Measurements from ENCODE around the gene CXCL16. TPM values are rescaled to one million over a fixed set of nuclear protein-coding genes. Genes with fewer than 3 reads are reported as not detected.

The CXCL16 gene
- total and polyA plus RNA-seq, 10 of the 15 experiments (the other 5 are each of a cell fraction or from before 2014, with no cell fraction given): 0.15 to 2.2 (median 0.65) TPM

- TF ChIP-seq GATAD2B (conservative IDR thresholded peaks at IDR 0.05; ENCODE audit: low read depth): 0 out of 2 replicates have a peak, but pooled peaks have one; percentile 23
- TF ChIP-seq CEBPB (IDR thresholded peaks at IDR 0.05; ENCODE audit: borderline replicate concordance in 1 of 2, low read depth in 2 of 2, low read length in 2 of 2): no peak
- peak; percentile 46; the same call in 1 of the 2 replicates for TF ChIP-seq DPF2 (IDR thresholded peaks at IDR 0.05)
- no peak for TF ChIP-seq TARDBP (IDR thresholded peaks at IDR 0.05; ENCODE audit: borderline replicate concordance)
- no peak for TF ChIP-seq ZBTB11 (CRISPR knock-in tag; IDR thresholded peaks at IDR 0.05)
- no peak for TF ChIP-seq CEBPZ (IDR thresholded peaks at IDR 0.05; ENCODE audit: low read depth, low read length)
- TF ChIP-seq ATF7 (IDR thresholded peaks at IDR 0.05; ENCODE audit: low read depth): no peak
- TF ChIP-seq TAF1 (IDR thresholded peaks at IDR 0.05; ENCODE audit: borderline replicate concordance, low read depth, low read length): no peak
- TF ChIP-seq, protein P1, sequence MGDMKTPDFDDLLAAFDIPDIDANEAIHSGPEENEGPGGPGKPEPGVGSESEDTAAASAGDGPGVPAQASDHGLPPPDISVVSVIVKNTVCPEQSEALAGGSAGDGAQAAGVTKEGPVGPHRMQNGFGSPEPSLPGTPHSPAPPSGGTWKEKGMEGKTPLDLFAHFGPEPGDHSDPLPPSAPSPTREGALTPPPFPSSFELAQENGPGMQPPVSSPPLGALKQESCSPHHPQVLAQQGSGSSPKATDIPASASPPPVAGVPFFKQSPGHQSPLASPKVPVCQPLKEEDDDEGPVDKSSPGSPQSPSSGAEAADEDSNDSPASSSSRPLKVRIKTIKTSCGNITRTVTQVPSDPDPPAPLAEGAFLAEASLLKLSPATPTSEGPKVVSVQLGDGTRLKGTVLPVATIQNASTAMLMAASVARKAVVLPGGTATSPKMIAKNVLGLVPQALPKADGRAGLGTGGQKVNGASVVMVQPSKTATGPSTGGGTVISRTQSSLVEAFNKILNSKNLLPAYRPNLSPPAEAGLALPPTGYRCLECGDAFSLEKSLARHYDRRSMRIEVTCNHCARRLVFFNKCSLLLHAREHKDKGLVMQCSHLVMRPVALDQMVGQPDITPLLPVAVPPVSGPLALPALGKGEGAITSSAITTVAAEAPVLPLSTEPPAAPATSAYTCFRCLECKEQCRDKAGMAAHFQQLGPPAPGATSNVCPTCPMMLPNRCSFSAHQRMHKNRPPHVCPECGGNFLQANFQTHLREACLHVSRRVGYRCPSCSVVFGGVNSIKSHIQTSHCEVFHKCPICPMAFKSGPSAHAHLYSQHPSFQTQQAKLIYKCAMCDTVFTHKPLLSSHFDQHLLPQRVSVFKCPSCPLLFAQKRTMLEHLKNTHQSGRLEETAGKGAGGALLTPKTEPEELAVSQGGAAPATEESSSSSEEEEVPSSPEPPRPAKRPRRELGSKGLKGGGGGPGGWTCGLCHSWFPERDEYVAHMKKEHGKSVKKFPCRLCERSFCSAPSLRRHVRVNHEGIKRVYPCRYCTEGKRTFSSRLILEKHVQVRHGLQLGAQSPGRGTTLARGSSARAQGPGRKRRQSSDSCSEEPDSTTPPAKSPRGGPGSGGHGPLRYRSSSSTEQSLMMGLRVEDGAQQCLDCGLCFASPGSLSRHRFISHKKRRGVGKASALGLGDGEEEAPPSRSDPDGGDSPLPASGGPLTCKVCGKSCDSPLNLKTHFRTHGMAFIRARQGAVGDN (IDR thresholded peaks at IDR 0.05): peak; percentile 32; the same call in 1 of the 2 replicates
- no peak for TF ChIP-seq ZNF217 (IDR thresholded peaks at IDR 0.05)
- no peak for TF ChIP-seq HDAC2 (IDR thresholded peaks at IDR 0.05)
- TF ChIP-seq, protein P2, sequence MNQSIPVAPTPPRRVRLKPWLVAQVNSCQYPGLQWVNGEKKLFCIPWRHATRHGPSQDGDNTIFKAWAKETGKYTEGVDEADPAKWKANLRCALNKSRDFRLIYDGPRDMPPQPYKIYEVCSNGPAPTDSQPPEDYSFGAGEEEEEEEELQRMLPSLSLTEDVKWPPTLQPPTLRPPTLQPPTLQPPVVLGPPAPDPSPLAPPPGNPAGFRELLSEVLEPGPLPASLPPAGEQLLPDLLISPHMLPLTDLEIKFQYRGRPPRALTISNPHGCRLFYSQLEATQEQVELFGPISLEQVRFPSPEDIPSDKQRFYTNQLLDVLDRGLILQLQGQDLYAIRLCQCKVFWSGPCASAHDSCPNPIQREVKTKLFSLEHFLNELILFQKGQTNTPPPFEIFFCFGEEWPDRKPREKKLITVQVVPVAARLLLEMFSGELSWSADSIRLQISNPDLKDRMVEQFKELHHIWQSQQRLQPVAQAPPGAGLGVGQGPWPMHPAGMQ (IDR thresholded peaks at IDR 0.05; ENCODE audit: borderline replicate concordance): no peak
- TF ChIP-seq, protein P3, sequence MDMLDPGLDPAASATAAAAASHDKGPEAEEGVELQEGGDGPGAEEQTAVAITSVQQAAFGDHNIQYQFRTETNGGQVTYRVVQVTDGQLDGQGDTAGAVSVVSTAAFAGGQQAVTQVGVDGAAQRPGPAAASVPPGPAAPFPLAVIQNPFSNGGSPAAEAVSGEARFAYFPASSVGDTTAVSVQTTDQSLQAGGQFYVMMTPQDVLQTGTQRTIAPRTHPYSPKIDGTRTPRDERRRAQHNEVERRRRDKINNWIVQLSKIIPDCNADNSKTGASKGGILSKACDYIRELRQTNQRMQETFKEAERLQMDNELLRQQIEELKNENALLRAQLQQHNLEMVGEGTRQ (IDR thresholded peaks at IDR 0.05; ENCODE audit: borderline replicate concordance, low read depth, low read length): no peak
- no peak for TF ChIP-seq PAX5 (IDR thresholded peaks at IDR 0.05; ENCODE audit: borderline replicate concordance, low read depth, low read length)
These were observed 28.0 kb downstream of the CXCL16 start (continued) for GRCh38 chr17:4711661-4712181.

Measured in GM12878 (cell line).